GM21526 (cell line): ENCODE results near the gene TMEM45A.

Experiments
- ATAC-seq: cut with Tn5 transposase; IDR thresholded peaks from one replicate; pipeline ENCODE4 v1.9.1; 2021; ENCODE audit warnings: moderate library complexity; ENCODE audit not compliant: unreplicated experiment, low FRiP score

The TMEM45A gene

GRCh38 chr3:100606894-100607512, 114.6 kb downstream of the TMEM45A start:
- peak; percentile 82 for ATAC-seq

DNA sequence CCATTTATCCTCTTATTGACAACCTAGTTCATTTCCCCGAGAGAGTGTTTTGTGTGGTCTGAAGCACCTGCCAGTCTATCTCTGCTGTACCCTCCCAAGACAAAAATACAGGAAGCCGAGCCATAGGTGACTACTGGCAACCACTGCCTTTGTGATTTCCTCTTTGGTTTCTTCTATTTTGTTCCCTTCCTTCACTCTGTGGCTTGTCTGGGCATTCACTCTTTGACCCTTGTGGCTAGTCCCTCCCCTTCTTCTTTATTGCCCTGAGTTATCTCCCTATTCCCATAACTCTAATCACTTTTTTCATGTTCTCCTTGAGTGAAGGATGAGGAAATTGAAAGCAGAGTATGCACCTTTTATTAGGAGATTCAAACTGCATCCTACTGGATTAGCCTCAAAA, 116.9 kb downstream of the TMEM45A start, which contains the start of gene ADGRG7:
ADGRG7 (plus strand) TSS at position 297 of the 400 bp plus-strand sequence. CDS start 256 bp downstream, outside the sequence.
- no peak for ATAC-seq

DNA sequence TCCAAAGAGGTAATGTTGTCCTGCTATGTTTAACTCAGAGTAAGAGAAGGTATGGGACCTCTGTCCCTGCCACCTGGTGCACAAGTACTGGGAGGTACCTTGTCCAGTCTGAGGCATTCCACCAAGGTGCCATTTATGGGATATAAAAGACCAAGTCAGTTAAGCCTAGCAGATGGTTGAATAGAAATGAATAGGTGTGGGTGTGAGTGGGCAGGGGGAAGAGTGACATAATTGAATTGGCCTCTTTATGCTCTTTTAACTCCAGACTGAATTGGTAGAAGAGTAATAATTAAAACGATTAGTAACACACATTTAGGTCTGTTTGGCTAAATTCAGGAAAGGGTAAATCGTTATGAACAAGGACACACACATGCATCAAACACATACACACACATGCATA, 117.5 kb downstream of the TMEM45A start:
- no peak for ATAC-seq

- no peak for ATAC-seq
Measured at GRCh38 chr3:100611221-100611620, 118.8 kb downstream of the TMEM45A start.

DNA sequence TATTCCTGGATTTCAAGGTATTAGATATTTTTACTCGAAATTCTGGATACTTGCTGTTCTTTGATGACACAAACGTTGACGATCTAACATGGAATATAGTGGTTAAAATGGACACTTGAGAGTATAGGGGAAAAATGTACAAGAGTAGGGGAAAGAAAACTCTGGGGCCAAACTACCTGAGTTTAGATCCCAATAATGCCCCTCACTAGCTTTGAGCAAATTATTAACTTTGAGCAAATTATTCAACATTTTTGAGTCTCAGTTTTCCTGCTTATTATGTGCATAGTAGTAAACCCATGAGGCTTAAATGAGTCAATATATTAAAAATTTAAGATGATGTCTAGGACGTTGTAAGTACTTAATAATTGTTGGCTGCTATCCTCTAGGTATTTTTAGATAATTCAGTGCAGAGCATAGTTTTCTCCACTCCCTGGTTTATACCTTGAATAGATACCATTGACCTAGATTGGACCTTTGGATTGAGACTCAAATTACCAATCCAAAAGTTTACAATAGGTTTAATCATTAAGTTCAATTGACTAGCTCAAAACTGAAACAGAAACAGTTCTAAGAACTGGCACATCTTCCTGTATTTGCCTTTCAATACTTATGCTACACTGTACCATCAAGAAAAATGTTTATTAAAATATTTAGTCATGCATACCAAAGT, 121.4 kb downstream of the TMEM45A start:
- no peak for ATAC-seq

- ATAC-seq = no peak
Measured at GRCh38 chr3:100614941-100615340, 122.5 kb downstream of the TMEM45A start.

DNA sequence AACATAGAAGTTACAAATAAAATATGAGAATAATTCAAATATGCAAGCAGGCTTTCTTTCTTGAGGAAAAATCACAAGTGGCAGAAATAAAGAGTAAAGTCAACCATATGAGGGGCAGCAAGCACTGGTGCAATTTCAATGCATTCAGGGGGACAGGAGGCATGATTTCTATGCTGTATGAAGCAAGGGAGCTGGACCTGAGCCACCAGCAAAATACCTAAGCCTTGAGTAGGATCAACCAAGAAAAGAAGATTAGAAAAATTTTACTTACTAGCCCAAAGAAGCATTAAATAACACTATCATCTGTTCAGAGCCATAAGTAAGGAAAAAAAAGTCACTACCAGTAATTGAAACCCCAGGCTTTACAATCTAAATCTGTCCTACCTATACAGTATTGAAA, 123.3 kb downstream of the TMEM45A start:
- no peak for ATAC-seq

DNA sequence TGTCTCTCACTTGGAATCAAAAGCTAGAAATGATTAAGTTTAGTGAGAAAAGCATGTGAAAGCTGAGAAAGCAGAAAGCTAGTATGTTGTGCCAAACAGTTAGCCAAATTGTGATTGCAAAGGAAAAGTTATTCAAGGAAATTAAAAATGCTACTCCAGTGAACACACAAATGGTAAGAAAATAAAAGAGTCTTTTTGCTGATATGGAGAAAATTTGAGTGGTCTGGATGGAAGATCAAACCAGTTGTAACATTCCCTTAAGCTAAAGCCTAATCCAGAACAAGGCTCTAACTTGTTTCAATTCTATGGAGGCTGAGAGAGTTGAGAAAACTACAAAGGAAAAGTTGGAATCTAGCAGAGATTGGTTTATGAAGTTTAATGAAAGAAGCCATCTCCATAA, 128.8 kb downstream of the TMEM45A start:
- ATAC-seq = no peak
